NT2/D1 (cell line): Measurements from ENCODE around the gene CDK5RAP1.

Experiments used
- SUZ12 ChIP-seq: IDR thresholded peaks from 2 replicates; pipeline ENCODE4 v1.6.1; 2011; ENCODE audit not compliant: insufficient read length, insufficient read depth; ENCODE audit errors: extremely low read depth
- YY1 ChIP-seq: IDR thresholded peaks from 2 replicates; pipeline ENCODE4 v1.6.1; 2011; ENCODE audit not compliant: insufficient read length, insufficient read depth
- ZNF274 ChIP-seq: IDR thresholded peaks from 2 replicates; pipeline ENCODE4 v1.6.1; 2011; ENCODE audit warnings: mild to moderate bottlenecking, low read depth, low read length

DNA sequence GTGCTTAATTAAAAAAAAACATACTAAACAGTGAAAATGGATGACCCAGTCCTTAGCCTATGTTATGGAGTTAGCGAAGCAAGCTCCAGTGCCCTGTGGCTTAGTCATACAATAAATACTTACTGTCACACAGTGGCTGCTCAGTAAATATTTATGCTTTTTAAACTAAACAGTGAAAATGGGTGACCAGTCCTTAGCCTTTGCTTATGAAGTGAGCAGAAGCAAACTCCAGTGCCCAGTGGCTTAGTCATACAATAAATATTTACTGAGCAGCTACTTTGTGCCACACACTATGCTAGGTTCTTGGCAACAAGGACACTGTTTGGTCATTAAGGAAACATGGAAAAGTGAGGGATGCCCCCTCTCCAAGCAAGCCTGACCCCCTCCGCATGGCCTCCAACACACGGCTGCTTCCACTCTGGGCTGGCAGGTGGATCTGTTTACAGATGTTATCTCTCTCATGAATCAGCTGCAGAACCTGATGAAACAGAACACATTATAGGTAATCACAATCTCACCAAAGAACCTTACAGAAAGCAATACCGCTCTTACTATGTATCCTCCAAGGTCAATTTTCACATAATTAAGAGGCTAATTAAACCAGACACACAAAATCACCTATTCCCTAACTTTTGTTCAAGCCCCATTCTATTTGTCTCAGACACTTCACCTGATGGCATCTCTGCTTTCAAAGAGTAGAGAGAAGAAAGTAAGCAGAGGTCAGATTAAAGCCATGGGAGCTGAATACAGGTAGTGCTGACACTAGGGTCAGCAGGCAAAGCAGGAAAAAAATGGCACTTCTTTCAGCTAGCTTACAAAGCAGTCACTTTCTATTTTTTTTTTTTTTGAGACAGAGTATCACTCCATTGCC, 27.3 kb downstream of the CDK5RAP1 start:
- no peak for TF ChIP-seq SUZ12
- TF ChIP-seq YY1, result no peak
- no peak for TF ChIP-seq ZNF274
